Ovary (tissue), 3 donors: ENCODE measurements around the gene KRT86.

Experiments used
- CTCF ChIP-seq, 3 donors: fragments of 450-650 bp in 2 of 3; fragments of 200-600 bp in 1 of 3; IDR thresholded peaks; one replicate each; pipeline versions ENCODE4 v1.5.1 to v1.8.0; 2016 to 2022; ENCODE audit warnings: antibody characterized with exemption in 3 of 3, mild to moderate bottlenecking in 1 of 3
- EP300 ChIP-seq: sonication (generic); formaldehyde crosslinking; IDR thresholded peaks from one replicate; pipeline ENCODE4 v1.6.1; 2017; ENCODE audit warnings: antibody characterized with exemption
- POLR2A ChIP-seq: fragments of 450-650 bp; IDR thresholded peaks from one replicate; pipeline ENCODE4 v1.6.1; 2017; ENCODE audit warnings: antibody characterized with exemption, mild to moderate bottlenecking, moderate library complexity
- donor health status: DM: no; HTN: no; CAD: no.

GRCh38 chr12:52308806-52309425 is 34.5 kb downstream of the KRT86 start:
- TF ChIP-seq POLR2A (no peak), EP300 (no peak), CTCF (IDR thresholded peaks at IDR 0.05) (no peak)
